GM19043 (cell line): ENCODE results near the gene GOLGA6L7.
"Not testable (repeated sequence)": the region's sequence is repeated elsewhere in the genome, so short reads cannot be mapped to it uniquely, and the experiment has no call there.

ENCODE experiments used
- ATAC-seq: cut with Tn5 transposase; IDR thresholded peaks from one replicate; pipeline ENCODE4 v1.9.1; 2021; ENCODE audit warnings: low read depth; ENCODE audit not compliant: unreplicated experiment

The GOLGA6L7 gene, protein sequence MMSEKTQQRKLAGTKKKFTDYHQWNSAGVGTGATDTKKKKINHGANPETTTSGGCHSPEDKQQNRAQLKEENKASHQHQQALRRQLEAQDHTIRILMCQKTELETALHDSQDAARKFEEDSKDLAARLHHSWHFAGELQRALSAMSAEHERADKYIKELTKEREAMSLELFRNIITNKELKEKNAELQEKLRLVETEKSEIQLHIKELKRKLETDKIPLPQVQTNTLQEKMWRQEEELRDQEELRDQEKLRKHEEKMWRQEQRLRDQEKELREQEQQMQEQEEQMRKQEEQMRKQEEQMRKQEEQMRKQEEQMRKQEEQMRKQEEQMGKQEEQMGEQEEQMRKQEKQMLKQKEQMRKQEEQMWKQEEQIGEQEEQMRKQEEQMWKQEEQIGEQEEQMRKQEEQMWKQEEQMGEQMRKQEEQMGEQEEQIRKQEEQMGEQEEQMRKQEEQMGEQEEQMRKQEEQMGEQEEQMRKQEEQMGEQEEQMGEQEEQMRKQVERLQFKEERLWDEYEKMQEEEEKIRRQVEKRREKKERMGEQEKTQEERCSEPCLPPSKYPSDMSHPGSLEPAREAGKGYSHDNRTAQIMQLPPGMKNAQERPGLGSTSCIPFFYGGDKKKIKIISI

DNA sequence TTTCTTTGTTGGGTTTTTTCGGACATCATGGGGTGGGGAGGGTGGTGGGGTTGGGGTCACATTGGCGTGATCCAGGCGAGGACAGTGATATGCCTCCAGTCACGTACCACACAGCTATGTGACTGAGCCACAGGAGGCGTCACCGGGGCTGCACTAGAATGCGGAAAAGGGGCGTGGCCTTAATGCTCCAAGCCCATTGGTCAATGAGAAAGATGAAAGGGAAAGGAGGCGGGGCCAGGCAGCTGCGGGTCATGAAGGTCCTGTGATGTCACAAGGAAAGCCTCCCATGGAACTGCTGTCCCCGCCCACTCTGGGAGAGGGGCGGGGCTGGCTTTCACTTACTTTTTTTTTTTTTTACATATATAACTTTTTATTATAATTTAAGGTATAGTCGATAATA, at the start of gene GOLGA6L7:
TSS of gene GOLGA6L7 (minus strand) at position 124 of the 400 bp plus-strand sequence. CDS start at position 29, 95 bp downstream.
- ATAC-seq = not testable (repeated sequence)

DNA sequence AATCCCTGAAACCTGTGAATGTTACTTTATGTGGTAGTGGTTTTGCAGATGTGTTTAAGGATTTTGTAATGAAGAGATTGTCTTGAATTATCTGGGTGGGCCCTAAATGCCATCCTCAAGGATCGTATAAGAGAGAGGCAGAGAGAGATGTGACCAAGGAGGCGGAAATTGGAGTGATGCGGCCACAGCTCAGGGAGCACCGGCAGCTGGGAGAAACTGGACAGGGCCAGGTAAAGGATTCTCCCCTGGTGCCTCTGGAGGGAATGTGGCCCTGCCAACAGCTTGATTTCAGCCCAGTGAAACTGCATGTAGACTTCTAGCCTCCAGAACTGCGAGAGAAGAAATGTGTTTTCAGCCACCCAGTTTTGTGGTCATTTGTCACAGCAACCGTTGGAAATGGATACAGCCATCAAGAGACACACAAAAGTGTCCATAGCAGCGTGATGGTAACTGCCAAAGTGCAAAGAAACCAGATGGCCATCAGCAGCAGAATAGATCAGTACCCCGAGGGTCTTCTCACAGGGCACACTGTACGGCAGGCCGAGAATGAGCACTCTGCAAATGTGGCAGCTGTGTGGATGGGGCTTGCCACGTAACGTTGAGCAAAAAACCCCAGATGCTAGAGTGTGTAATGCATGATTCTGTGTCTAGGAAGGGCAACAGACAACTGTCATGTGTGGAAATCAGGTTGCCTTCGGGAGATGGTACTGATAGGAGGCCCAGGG, 49.6 kb upstream of the GOLGA6L7 start:
- no peak for ATAC-seq

- ATAC-seq = no peak
Observed at GRCh38 chr15:28896951-28897350, 48.5 kb upstream of the GOLGA6L7 start.

DNA sequence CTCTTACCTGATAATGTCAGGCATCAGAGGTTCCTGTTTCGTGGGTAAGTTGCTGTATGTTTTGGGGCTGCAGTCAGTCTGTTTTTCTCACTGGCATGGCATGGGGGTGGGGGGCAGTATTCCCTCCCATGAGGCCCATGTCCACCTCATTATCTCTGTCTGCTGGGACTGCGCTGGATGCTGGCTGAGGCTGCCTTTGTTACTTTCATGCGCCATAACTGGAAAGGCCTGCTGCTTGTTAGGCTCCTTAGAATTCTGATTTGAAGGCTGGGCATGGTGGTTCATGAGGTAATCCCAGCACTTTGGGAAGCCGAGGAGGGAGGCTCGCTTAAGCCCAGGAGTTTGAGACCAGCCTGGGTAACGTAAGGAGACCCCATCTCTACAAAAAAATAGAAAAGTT, 47.1 kb upstream of the GOLGA6L7 start:
- ATAC-seq = no peak

- no peak for ATAC-seq
Observed at GRCh38 chr15:28895146-28895545, 46.7 kb upstream of the GOLGA6L7 start.

DNA sequence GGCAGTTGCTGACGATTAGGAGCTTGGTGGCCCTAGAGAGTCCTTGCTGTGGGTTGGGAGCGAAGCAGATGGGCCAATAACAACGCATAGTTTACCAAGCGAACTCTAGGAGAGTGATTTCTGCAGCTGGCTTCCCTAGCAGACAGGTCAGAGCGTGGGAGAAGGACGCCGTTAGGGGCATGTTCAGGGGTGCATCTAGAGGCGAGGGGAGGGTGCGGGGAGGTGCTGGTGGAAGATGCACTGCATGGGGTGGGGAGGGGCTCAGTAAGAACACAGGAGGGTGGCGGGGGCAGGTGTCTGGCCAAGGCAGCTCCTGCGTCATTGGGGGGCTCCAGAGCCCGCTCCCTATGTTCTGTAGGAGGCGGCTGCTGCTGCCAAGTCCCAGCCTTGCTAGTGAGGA, 46.2 kb upstream of the GOLGA6L7 start:
- ATAC-seq = no peak

GRCh38 chr15:28892789-28893610, 44.6 kb upstream of the GOLGA6L7 start:
- no peak for ATAC-seq

DNA sequence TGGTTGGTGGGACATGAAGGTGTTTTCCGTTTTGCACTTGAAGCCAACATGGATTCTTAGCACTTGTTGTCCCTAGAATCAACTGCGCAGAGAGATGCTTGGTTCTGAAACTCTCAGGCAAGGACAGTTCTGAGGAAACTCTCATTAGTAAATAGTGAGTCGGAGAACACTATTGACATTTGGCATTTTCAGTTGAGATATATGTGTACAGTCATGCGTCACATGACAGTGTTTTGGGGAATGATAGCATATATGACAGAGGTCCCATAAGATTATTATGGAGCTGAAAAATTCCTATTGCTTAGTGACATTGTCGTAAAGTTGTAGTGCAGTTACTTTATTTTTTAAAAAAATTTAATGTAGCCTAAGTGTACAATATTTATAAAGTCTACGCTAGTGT, 43.1 kb upstream of the GOLGA6L7 start:
- no peak for ATAC-seq

DNA sequence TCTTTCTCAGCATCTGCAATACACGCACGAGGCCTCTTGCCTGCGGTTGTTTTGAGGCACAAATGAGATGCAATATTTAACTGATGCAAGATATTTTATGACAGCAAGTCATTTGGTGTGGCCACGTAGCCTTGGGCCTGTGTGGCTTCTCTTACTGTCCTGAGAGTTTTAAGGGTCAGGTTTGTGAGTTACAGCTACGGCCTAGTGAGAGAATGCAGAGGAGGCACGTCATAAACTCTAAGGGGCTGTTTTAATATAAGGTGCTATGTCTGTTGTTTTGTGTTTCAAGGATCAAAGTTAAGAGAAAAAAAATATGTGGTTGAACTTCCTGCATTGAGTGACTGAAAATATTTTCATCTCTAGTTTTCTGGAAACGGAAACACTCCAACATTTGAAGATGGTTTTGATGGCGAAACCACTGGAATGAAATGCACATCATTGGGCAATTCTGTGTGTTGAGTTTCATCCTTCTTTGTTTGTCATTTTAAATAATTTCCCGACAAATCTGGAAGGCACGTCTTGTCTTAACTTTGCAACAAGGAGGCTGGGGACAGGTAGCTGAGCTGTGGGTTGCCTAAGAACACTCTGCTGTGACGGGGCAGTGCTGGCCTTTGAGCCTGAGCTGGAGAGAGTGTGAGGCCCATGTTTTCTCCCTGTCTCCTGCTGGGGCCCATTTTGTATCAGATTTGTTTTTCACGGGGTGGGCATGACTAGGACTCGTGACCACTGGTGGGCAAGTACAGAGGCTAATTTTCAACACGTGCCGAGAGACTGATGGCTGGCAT, 42.5 kb upstream of the GOLGA6L7 start:
- no peak for ATAC-seq

DNA sequence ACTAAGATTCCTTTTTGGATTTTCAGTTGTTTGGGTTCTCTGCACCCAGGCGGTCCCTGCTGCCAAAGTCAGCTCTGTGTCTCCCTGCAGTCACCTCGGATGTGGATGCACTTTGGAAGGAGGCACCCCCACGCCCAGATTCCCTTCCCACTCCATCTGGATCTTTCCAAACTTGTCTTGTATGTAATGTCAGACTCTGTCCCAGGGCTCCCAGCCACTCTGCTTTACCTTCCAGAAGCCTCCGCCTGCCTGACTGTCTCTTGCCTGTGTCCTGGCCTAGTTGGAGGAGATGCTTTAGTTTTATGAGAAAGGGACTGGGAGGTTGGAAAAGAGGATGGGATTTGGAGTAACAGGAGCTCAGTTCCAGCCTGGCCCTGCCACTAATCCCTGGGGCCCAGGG, 41.8 kb upstream of the GOLGA6L7 start:
- not testable (repeated sequence) for ATAC-seq

GRCh38 chr15:28889871-28890270, 41.4 kb upstream of the GOLGA6L7 start:
- ATAC-seq = not testable (repeated sequence)

- ATAC-seq = no peak
Observed at GRCh38 chr15:28889346-28889745, 40.9 kb upstream of the GOLGA6L7 start.

DNA sequence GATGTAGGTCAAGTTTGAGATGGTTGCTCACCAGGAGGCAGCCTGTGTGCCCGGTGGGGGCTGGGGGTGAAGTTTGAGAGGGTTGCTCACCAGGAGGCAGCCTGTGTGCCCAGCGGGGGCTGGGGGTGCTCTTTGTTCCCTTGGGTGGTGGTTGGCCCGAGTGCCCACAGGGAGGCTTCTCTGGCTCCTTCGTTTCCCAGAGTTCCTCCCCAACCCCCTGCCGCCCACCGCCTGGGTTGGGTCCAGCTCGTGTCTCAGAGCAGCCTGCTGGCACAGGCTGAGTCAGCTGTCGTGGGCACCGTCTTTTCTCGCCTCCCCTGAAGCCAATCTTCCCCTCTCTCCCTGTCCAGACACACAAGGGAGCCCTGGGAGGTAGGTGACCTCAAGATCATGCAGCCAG, 40.5 kb upstream of the GOLGA6L7 start:
- no peak for ATAC-seq

- no peak for ATAC-seq
Observed at GRCh38 chr15:28888302-28888894, 40.0 kb upstream of the GOLGA6L7 start.

GRCh38 chr15:28887339-28888174, 39.1 kb upstream of the GOLGA6L7 start:
- no peak for ATAC-seq

GRCh38 chr15:28886431-28887338, 38.2 kb upstream of the GOLGA6L7 start:
- ATAC-seq = no peak

DNA sequence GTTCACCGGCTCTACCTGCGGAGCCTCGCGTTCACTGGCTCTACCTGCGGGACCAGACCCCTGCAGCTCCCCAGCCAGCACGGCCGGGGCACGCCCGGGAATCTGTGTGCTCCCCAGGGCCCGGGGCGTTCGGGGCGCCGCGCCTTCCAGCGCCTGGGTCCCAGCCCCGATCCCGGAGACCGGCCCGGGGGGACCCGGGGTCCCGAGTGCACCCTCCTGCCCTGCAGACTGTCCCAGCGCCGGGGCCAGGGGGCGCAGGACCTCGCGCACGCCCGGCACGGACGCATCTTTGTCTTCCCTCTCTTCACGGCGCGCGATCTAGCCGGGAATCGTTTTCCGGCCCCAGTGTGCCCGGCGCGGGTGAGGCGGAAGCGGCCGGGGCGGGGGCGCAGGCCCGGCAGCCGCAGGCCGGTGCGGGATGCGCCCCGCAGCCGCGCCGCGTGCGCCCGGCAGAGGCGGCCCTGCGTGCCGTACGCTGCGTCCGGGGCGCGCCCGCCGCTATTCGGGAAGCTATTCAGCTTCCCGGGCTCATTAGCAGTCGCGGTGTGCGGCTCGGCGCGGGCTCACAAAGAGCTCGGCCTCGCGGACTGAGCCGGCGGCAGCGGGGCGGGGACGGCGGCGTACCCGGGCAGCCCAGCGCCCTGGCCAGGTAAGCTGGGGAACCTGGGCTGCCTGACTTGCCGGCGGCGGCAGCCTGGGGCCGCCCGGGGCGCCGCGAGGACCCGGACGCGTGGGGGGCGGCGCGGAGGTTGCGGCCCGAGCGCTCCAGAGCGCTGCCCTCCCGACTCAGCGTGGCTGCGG, 37.4 kb upstream of the GOLGA6L7 start, which contains the start of gene APBA2:
TSS of gene APBA2 (plus strand) at position 345 of the 801 bp plus-strand sequence. CDS start 167,911 bp downstream, outside the sequence.
- ATAC-seq = no peak
